Spleen (tissue), 7 donors: ENCODE measurements around the gene SGIP1.

Experiments used
- CTCF ChIP-seq, 11 experiments: fragments of 200-600 bp in 7 of 11; fragments of 450-650 bp in 4 of 11; sonication (generic) in 4 of 11; IDR thresholded peaks in 8 of 11; conservative IDR thresholded peaks in 3 of 11; 1 replicate in 7 of 11; 2 replicates in 4 of 11; pipeline versions ENCODE4 v1.4.0 to v1.8.0; 2016 to 2021; ENCODE audit warnings: antibody characterized with exemption in 11 of 11, inconsistent platforms in 4 of 11, mild to moderate bottlenecking in 1 of 11
- POLR2A ChIP-seq, 3 donors: fragments of 450-650 bp; IDR thresholded peaks; one replicate each; pipeline ENCODE4 v1.5.1; 2017; ENCODE audit warnings: antibody characterized with exemption in 3 of 3, mild to moderate bottlenecking in 1 of 3
- POLR2AphosphoS5 ChIP-seq, 3 donors: sonication (generic); formaldehyde crosslinking; IDR thresholded peaks; one replicate each; pipeline ENCODE4 v1.5.1; 2017; ENCODE audit warnings: antibody characterized with exemption in 3 of 3
- donor health status: DM: no; HTN: no; CAD: no; lungs with moderate emphysema.
- donor health status: DM: no; HTN: no; CAD: no.
- donor health status: DM: no; HTN: no; CAD: no.

- TF ChIP-seq CTCF (IDR thresholded peaks at IDR 0.05 in 8 of 11, conservative IDR thresholded peaks at IDR 0.05 in 3 of 11) (no peak), POLR2A (IDR thresholded peaks at IDR 0.05) (no peak), POLR2AphosphoS5 (IDR thresholded peaks at IDR 0.05) (no peak)
These were observed 224.3 kb downstream of the SGIP1 start for GRCh38 chr1:66758241-66758755.
